EH (cell line): ENCODE data around the gene UBAP1.
A peak's percentile ranks its signal among the peaks of the same experiment; 100 is the strongest.
"Not testable (repeated sequence)": the region's sequence is repeated elsewhere in the genome, so short reads cannot be mapped to it uniquely, and the experiment has no call there.

Experiments
- DNase-seq: peaks from one replicate; pipeline ENCODE4 v3.0.0-alpha.2; 2015; ENCODE audit warnings: low read depth

Gene UBAP1

DNA sequence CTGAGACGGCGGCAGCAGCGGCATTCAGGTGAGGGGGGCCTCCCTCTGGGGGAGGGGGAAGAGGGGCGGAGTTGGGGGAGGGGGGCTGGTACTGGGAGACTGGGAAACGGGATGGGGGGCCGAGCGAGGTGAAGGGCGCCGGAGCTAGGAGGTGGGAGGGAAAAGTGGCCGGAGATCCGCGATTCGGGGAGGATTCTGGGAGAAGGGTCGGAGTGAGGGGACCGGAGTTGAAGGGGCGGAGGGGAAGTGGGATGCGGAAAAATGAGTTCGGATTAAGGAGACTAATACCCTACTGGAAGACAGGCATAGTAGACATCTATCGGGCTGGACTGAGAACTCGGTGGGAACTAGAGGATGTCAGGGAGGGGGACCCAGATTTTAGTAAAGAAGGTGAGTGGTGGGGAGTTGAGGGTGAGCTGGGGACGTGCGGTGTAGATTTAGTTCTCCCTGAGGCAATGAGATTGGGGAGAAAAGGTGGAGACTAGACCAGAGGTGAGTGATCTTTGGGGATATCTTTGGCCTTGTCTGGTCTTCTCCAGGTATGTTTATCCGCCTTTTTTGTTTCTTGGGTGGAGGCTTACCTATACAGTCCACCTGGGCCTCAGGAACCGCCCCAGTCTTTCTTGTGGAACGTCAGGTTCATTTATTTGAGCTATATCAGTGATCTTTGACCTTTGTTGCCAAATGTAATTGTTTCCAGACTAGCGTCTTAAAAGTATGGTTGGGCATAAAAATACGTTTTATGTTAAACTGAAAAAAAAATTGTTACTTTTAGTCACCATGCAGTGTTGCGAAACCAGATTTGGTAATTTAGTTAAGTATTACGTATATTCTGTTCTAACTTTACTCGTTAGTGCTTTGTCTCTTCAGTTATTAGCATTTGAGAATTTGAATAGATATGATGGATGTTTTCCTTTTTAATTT lies 632 bp downstream of the UBAP1 start:
- peak; percentile 58 for DNase-seq

- DNase-seq: peak; percentile 93
These were observed 7.1 kb downstream of the UBAP1 start for GRCh38 chr9:34185778-34186551.

GRCh38 chr9:34187891-34188240 lies 9.0 kb downstream of the UBAP1 start:
- DNase-seq: no peak

DNA sequence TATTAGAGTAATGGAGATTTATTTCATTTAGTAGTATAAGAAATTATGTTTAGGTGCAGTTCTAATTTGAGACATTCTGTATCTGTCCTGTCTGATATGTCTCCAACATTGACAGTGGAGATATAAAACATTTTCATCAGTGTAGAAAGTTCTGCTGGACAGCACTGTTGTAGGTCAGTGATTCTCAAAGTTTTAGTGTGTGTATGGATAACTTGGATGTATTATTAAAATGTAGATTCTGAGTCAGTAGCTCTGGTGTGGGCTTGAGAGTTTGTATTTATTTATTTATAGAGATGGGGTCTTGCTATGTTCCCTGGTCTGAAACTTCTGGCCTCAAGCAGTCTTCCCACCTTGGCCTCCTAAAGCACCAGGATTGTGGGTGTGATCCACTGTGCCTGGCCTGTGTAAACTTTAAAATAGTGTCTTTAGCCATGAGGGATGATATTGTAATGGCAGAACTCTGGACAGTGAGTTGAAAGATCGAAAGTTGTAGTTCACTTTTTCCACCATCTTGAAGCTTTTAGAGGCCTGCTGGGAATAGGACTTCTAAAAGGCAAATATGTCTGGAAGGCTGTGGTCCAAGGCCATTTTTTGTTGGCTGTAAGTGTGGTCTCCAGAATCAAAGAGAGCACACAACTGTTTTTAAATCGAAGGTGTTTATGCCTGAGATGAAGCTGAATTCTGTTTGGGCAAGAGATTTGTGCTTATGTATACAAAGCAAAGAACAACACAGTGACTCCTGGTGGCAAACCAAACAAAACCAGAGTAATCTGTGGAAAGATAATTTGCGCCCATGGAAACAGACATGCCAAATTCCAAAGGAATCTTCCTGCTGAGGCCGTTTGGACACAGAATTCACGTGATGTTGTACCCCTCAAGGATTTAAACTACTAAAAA lies 12.4 kb downstream of the UBAP1 start:
- peak; percentile 53 for DNase-seq

GRCh38 chr9:34195143-34195542 lies 16.3 kb downstream of the UBAP1 start:
- DNase-seq: no peak

DNA sequence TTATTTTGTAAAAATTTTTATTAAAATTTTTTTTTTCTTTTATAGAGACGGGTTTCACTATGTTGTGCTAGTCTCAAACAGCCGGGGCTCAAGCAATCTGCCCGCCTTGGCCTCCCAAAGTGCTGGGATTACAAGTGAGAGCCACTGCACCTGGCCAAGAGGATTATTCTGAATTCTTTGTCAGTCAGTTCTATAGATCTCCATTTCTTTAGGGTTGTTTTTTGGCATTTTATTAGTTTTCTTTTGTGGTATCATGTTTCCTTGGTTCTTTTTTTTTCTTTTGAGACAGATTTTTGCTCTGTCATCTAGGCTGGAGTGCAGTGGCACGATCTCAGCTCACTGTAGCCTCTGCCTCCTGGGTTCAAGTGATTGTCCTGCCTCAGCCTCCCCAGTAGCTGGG lies 18.4 kb downstream of the UBAP1 start:
- not testable (repeated sequence) for DNase-seq

DNA sequence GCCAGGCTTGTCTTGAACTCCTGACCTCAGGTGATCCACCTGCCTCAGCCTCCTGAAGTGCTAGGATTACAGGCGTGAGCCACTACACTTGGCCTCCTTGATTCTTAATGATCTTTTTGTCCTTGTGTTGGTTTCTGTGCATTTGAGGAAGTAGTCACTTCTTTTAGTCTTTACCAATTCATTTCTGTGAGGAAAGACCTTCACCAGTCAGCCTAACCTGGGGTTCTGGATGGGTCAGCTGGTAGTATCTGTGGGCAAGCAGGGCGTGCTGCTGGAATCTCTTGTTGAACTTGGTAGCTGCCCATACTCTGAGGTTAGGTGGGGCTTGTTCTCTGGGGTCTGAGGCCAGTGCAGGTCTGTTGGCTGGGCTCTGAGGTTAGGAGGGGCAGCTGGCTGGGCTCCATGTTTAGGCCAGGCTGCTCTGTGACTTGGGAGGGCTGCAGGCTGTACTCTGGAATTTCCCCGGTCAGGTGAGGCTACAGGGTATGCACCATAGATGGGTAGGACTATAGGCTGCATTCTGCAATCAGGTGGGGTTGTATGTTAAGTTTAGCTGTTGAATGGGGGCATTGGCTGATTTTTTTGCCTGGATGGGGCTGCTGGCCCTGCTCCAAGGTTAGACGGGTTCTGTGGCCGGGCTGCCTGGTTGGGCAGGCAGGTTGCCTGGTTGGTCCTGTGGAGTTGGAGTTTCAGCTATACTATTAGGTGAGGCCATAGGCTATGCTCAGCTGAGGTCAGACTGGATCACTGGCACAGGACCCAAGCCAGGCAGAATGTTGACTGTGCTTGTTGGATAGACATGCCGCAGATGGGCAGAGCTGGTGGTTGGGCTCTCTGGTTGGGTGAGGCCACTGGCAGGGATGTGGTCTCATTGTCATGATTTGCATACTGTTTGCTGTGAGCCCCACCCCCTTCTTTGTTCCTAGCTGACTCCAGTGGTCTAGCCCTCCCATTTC lies 19.2 kb downstream of the UBAP1 start:
- no peak for DNase-seq

GRCh38 chr9:34200092-34200491 lies 21.2 kb downstream of the UBAP1 start:
- DNase-seq: no peak

DNA sequence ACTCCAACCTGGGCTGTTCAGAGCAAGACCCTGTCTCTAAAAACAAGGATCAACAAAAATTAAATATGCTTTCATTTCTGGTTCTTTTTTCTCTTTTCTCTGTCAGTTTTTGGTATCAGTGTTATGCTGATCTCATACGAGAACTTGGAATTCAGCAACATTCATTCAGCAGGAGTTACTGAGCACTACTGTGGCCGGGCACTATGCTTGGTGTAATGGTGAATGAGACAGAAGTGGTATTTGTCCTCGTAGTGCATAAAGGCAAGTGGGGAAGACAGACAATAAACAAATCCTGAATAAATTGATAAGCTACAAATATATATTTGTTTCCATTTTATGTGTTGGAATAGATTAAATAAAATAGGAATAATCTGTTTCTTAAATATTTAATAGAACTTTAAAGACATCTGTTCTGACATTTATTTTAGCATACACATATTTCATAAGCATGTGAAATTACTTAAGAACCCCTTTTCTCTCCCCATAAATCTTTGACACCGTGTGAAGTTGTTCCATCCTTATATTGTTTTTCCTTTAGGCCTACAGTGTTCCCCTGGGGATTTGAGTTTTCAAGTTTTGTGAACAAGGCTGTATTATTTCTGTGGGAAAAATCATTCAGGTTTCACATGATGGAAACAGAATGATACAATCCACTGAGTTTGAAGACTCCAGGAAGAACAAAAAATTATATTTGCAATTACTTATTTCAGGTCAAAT lies 24.6 kb downstream of the UBAP1 start:
- no peak for DNase-seq

- no peak for DNase-seq
These were observed 25.3 kb downstream of the UBAP1 start for GRCh38 chr9:34203992-34204635.

GRCh38 chr9:34205102-34205501 lies 26.3 kb downstream of the UBAP1 start:
- no peak for DNase-seq

DNA sequence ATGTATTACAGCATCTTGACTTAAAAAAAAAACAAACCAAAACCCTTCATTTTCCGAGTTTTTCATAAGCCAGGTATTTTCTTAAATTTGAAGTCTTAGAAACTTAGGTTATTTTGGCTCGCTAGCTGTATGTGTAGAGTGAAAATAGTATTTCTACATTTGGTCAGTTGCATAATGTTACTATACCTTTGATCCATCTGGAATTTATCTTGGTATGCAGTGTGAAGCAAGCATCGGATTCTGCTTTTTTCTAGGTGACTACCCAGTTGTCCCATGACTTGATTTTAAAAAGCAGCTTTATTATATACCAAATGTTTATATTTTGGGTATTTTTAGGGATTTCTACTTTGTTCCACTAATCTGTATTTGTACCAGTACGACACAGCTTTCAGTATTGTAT lies 27.7 kb downstream of the UBAP1 start:
- DNase-seq: no peak

- DNase-seq: no peak
These were observed 32.6 kb downstream of the UBAP1 start for GRCh38 chr9:34211395-34211794.

DNA sequence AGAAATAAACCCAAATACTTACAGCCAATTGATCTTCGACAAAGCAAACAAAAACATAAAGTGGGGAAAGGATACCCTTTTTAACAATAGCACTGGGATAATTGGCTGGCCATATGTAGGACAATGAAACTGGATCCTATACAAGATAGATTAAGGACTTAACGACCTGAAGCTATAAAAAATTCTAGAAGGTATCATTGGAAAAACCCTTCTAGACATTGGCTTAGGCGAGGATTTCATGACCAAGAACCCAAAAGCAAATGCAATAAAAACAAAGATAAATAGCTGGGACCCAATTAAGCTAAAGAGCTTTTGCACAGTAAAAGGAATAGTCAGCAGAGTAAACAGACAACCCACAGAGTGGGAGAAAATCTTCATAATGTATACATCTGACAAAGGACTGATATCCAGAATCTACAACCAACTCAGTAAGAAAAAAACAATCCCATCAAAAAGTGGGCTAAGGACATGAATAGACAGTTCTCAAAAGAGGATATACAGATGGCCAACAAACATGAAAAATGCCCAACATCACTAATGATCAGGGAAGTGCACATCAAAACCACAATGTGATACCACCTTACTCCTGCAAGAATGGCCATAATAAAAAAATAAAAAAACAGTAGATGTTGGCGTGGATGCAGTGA lies 35.6 kb downstream of the UBAP1 start:
- not testable (repeated sequence) for DNase-seq

DNA sequence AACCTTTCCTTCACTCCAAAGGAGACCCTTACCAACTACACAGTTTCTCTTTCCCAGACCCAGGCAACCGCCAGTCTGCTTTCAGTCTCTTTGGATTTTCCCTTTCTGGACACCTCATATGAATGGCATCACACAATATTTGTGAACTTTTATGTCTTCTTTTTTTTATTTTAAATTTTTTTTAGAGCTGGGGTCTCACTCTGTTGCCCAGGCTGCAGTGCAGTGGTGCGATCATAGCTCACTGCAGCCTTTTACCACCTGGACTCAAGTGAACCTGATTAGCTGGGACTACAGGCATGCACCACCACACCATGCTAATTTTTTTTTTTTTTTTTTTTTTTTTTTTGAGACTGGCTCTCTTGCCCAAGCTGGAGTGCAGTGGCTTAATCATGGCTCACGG lies 37.5 kb downstream of the UBAP1 start:
- DNase-seq: no peak

DNA sequence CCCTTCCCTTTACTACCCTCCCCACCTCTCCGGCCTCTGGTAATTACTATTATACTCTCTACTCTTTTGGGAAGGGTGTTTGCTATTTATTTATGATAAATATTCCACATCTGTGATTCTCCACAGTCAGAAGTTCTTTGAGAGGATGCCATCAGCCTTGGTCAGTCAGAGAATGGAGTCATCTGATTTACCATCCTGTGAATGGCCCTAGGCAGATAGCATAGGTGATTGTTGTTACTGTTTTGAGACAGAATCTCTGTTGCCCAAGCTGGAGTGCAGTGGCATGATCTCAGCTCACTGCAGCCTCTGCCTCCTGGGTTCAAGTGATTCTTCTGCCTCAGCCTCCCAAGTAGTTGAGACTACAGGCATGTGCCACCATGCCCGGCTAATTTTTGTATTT lies 38.2 kb downstream of the UBAP1 start:
- not testable (repeated sequence) for DNase-seq

DNA sequence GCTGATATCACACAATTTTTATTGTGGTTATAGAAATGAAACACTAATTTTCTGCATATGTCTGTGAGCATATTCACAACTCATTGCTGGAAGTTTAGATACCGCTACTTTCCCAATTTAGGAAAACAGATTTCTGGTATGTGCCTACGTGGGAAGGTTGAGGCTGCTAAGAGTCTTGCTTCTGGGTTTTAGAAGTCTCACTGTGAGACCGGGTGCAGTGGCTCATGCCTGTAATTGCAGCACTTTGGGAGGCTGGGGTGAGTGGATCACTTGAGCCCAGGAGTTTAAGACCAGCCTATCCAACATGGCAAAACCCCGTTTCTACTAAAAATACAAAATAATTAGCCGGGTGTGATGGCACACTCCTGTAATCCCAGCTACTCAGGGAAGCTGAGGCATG lies 39.6 kb downstream of the UBAP1 start:
- peak; percentile 44 for DNase-seq

GRCh38 chr9:34219421-34219820 lies 40.6 kb downstream of the UBAP1 start:
- DNase-seq: no peak

DNA sequence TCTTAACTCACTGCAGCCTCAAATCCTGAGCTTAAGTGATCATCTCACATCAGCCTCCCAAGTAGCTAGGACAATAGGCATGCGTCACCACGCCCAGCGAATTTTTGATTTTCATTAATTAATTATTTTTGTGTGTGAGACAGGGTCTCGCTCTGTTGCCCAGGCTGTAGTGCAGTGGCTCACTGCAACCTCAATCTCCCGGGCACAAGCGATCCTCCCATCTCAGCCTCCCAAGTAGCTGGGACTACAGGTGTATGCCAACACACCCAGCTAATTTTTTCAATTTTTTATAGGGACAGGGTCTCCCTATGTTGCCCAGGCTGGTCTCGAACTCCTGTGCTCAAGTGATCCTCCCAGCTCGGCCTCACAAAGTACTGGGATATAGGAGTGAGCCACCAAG lies 41.4 kb downstream of the UBAP1 start:
- DNase-seq: no peak
